H1 (cell line): ENCODE results near the gene TMEM185A. TPM values are rescaled to one million over a fixed set of nuclear protein-coding genes. Genes with fewer than 3 reads are reported as not detected.

Source experiments
- CTCF ChIA-PET: fragments of 300-600 bp; sonication (Branson Sonifier 250); formaldehyde crosslinking; loops from one replicate; lab custom pipeline; 2021; ENCODE audit not compliant: partially characterized antibody; lab: Charles Lee
- POLR2A ChIA-PET: fragments of 300-600 bp; sonication (Branson Sonifier 250); formaldehyde crosslinking; loops from one replicate; lab custom pipeline; 2021; ENCODE audit warnings: inconsistent platforms; ENCODE audit not compliant: partially characterized antibody; lab: Charles Lee
- DNase-seq, 2 experiments: peaks; one replicate each; pipeline versions ENCODE4 v3.0.0 to v3.0.0-alpha.2; 2010 to 2022; ENCODE audit warnings: low spot score in 2 of 2, low read depth in 1 of 2, mixed read lengths in 1 of 2
- FAIRE-seq: peaks from 2 replicates; lab custom pipeline; 2011; peaks lifted over from hg19 to GRCh38; lab: Jason Lieb, UNC
- H2AFZ ChIP-seq: 2 replicates; pipeline ENCODE4 v1.8.1; 2012; ENCODE audit warnings: low read length, inconsistent platforms
- H2AK5ac ChIP-seq: 2 replicates; pipeline ENCODE4 v1.6.1; 2013; ENCODE audit warnings: low read depth, low read length
- H2BK120ac ChIP-seq: replicated peaks from 2 replicates; pipeline ENCODE3; 2013; ENCODE audit warnings: low read depth, low read length, inconsistent platforms
- H2BK12ac ChIP-seq: 2 replicates; pipeline ENCODE4 v1.6.1; 2013; ENCODE audit warnings: low read depth, low read length
- H2BK15ac ChIP-seq: 2 replicates; pipeline ENCODE4 v1.6.1; 2013; ENCODE audit warnings: low read length
- H2BK20ac ChIP-seq: 2 replicates; pipeline ENCODE4 v1.6.1; 2013; ENCODE audit warnings: low read length
- H2BK5ac ChIP-seq: 2 replicates; pipeline ENCODE4 v1.6.1; 2013; ENCODE audit warnings: low read depth, low read length
- H3K14ac ChIP-seq: 2 replicates; pipeline ENCODE4 v1.6.1; 2013; ENCODE audit warnings: inconsistent platforms; ENCODE audit not compliant: insufficient read length
- H3K18ac ChIP-seq: 2 replicates; pipeline ENCODE4 v1.6.1; 2013; ENCODE audit warnings: low read length; ENCODE audit errors: extremely low read depth
- H3K23ac ChIP-seq: 2 replicates; pipeline ENCODE4 v1.6.1; 2013; ENCODE audit warnings: inconsistent platforms; ENCODE audit not compliant: insufficient read length
- H3K23me2 ChIP-seq: 2 replicates; pipeline ENCODE4 v1.6.1; 2013; ENCODE audit warnings: low read depth, low read length
- H3K27ac ChIP-seq: 2 replicates; pipeline ENCODE4 v1.6.1; 2011; ENCODE audit warnings: low read depth, low read length, inconsistent platforms
- H3K27me3 ChIP-seq, 4 experiments: replicated peaks in 1 of 4; 1 replicate in 1 of 4; 2 replicates in 3 of 4; pipeline versions ENCODE4 v1.6.1 to v1.8.1; 2011 to 2013; ENCODE audit warnings: low read length in 3 of 4, mild to moderate bottlenecking in 3 of 4, inconsistent platforms in 2 of 4, mixed read lengths in 2 of 4, moderate library complexity in 1 of 4; ENCODE audit not compliant: control insufficient read depth in 3 of 4, insufficient read depth in 3 of 4; ENCODE audit errors: extremely low read depth in 1 of 4
- H3K36me3 ChIP-seq, 4 experiments: 2 replicates each; pipeline versions ENCODE4 v1.6.1 to v1.8.1; 2011 to 2013; ENCODE audit warnings: mild to moderate bottlenecking in 4 of 4, low read length in 3 of 4, moderate library complexity in 2 of 4, control low read depth in 1 of 4, inconsistent platforms in 1 of 4; ENCODE audit not compliant: insufficient read depth in 4 of 4, control insufficient read depth in 2 of 4
- H3K4ac ChIP-seq: replicated peaks from 2 replicates; pipeline ENCODE3; 2013; ENCODE audit warnings: low read length, low read depth, mixed read lengths, inconsistent platforms; ENCODE audit not compliant: insufficient read length
- H3K4me1 ChIP-seq, 4 experiments: replicated peaks in 1 of 4; 1 replicate in 1 of 4; 2 replicates in 3 of 4; pipeline versions ENCODE4 v1.6.1 to v1.8.1; 2011 to 2013; ENCODE audit warnings: low read length in 3 of 4, inconsistent platforms in 2 of 4, mixed read lengths in 1 of 4; ENCODE audit not compliant: insufficient read depth in 4 of 4, control insufficient read depth in 3 of 4
- H3K4me2 ChIP-seq, 2 experiments: 2 replicates each; pipeline versions ENCODE4 v1.6.1 to v1.8.1; 2011 to 2013; ENCODE audit warnings: low read depth in 2 of 2, low read length in 2 of 2, control low read depth in 1 of 2, inconsistent platforms in 1 of 2, mild to moderate bottlenecking in 1 of 2; ENCODE audit not compliant: insufficient read depth in 1 of 2
- H3K4me3 ChIP-seq, 4 experiments: fragments of 200-600, 300-600 bp in 1 of 4; sonication (generic), shearing (Covaris generic), sonication (Bioruptor Twin) in 1 of 4; 2 replicates each; pipeline versions ENCODE4 v1.5.1 to v1.8.1; 2011 to 2016; ENCODE audit warnings: low read length in 4 of 4, low read depth in 3 of 4, control low read depth in 2 of 4, inconsistent platforms in 2 of 4, mild to moderate bottlenecking in 2 of 4, mixed read lengths in 1 of 4, moderate library complexity in 1 of 4; ENCODE audit not compliant: insufficient read depth in 2 of 4; ENCODE audit errors: extremely low read depth in 1 of 4
- H3K56ac ChIP-seq: replicated peaks from 2 replicates; pipeline ENCODE3; 2013; ENCODE audit warnings: low read depth, mild to moderate bottlenecking, mixed read lengths, low read length, inconsistent platforms; ENCODE audit not compliant: insufficient read length
- H3K79me1 ChIP-seq: 2 replicates; pipeline ENCODE4 v1.6.1; 2013; ENCODE audit warnings: low read depth, low read length, control low read depth
- H3K79me2 ChIP-seq, 2 experiments: 2 replicates each; pipeline versions ENCODE4 v1.6.1 to v1.8.1; 2012 to 2013; ENCODE audit warnings: low read length in 2 of 2, mild to moderate bottlenecking in 2 of 2, inconsistent platforms in 1 of 2; ENCODE audit not compliant: insufficient read depth in 2 of 2, control insufficient read depth in 1 of 2
- H3K9ac ChIP-seq, 4 experiments: replicated peaks in 1 of 4; 1 replicate in 1 of 4; 2 replicates in 3 of 4; pipeline versions ENCODE4 v1.6.1 to v1.8.1; 2011 to 2013; ENCODE audit warnings: low read depth in 3 of 4, low read length in 3 of 4, control low read depth in 2 of 4, mild to moderate bottlenecking in 2 of 4, moderate library complexity in 2 of 4, inconsistent platforms in 1 of 4; ENCODE audit errors: extremely low read depth in 1 of 4
- H3K9me3 ChIP-seq, 2 experiments: 2 replicates each; pipeline versions ENCODE4 v1.6.1 to v1.8.1; 2012 to 2013; ENCODE audit warnings: mild to moderate bottlenecking in 2 of 2, moderate library complexity in 2 of 2, control low read depth in 1 of 2, inconsistent platforms in 1 of 2, low read depth in 1 of 2, low read length in 1 of 2, mixed read lengths in 1 of 2; ENCODE audit not compliant: insufficient read depth in 2 of 2
- H4K20me1 ChIP-seq, 2 experiments: replicated peaks in 1 of 2; 2 replicates each; pipeline versions ENCODE3 to v1.8.1; 2011 to 2013; ENCODE audit warnings: inconsistent platforms in 2 of 2, low read length in 2 of 2, mild to moderate bottlenecking in 1 of 2; ENCODE audit not compliant: insufficient read depth in 2 of 2, control insufficient read depth in 1 of 2
- H4K5ac ChIP-seq: 2 replicates; pipeline ENCODE4 v1.6.1; 2013; ENCODE audit warnings: low read length, low read depth, mixed read lengths, inconsistent platforms; ENCODE audit not compliant: insufficient read length
- H4K8ac ChIP-seq: 2 replicates; pipeline ENCODE4 v1.8.0; 2013; ENCODE audit warnings: mild to moderate bottlenecking, moderate library complexity, low read length, inconsistent platforms; ENCODE audit not compliant: insufficient read depth; ENCODE audit errors: extremely low read depth
- H4K91ac ChIP-seq: replicated peaks from 2 replicates; pipeline ENCODE3; 2013; ENCODE audit warnings: low read length, mixed read lengths, inconsistent platforms; ENCODE audit not compliant: insufficient read length
- BACH1 ChIP-seq: IDR thresholded peaks from 2 replicates; pipeline ENCODE4 v1.6.1; 2012; ENCODE audit warnings: low read length, improper control_type of control experiment
- CBX5 ChIP-seq: fragments of 300-800, 300-1000 bp; sonication (generic); IDR thresholded peaks from 2 replicates; pipeline ENCODE4 v1.7.1; 2016; ENCODE audit warnings: antibody characterized with exemption, low read length, low read depth
- EP300 ChIP-seq, 2 experiments: IDR thresholded peaks; 1 replicate in 1 of 2; 2 replicates in 1 of 2; pipeline ENCODE4 v1.6.1; 2011 to 2012; ENCODE audit warnings: low read depth in 2 of 2, low read length in 2 of 2, mild to moderate bottlenecking in 2 of 2, borderline replicate concordance in 1 of 2, inconsistent platforms in 1 of 2, moderate library complexity in 1 of 2
- JUND ChIP-seq: IDR thresholded peaks from 2 replicates; pipeline ENCODE4 v1.6.1; 2011; ENCODE audit warnings: mild to moderate bottlenecking, improper control_type of control experiment, low read length
- WGBS, 2 experiments: shearing (Covaris generic) in 1 of 2; methylation state at CpG; one replicate each; pipeline versions ENCODE4 v1.1.6 to v1.1.7; 2013 to 2015; ENCODE audit warnings: low lambda C conversion rate in 2 of 2, mixed read lengths in 2 of 2, inconsistent platforms in 1 of 2, low coverage in 1 of 2, missing lambda C conversion rate in 1 of 2; ENCODE audit not compliant: insufficient replicate concordance in 2 of 2, insufficient coverage in 1 of 2, insufficient read length in 1 of 2; ENCODE audit errors: extremely low coverage in 1 of 2, missing lambda C conversion rate in 1 of 2; 5-methylcytosine and 5-hydroxymethylcytosine counted together
- polyA plus RNA-seq, 7 experiments: library from polyadenylated mRNA; depleted of rRNA in 3 of 7; stranded (reverse) in 5 of 7; unstranded in 2 of 7; fragments of >200 nt in 5 of 7; fragments of 200-250 nt in 2 of 7; gene quantifications; 1 replicate in 5 of 7; 2 replicates in 1 of 7; 4 replicates in 1 of 7; pipeline versions ENCODE4 v1.2.1 to v1.2.3, GENCODE V29; 2011 to 2013; ENCODE audit warnings: missing spikeins in 2 of 7, mixed read lengths in 2 of 7
- total RNA-seq: library from RNA; stranded (reverse); fragmentation: NEBNext Ultra II Directional; extraction: Animal tissue kit (Norgen Biotek cat#: 25700); gene quantifications from 2 replicates; pipeline ENCODE4 v1.2.1, GENCODE V29; 2021

The TMEM185A gene
- total and polyA plus RNA-seq, 2 of the 8 experiments (the other 6 are each of a cell fraction or from before 2014, with no cell fraction given): 15.0 to 26.5 TPM

DNA sequence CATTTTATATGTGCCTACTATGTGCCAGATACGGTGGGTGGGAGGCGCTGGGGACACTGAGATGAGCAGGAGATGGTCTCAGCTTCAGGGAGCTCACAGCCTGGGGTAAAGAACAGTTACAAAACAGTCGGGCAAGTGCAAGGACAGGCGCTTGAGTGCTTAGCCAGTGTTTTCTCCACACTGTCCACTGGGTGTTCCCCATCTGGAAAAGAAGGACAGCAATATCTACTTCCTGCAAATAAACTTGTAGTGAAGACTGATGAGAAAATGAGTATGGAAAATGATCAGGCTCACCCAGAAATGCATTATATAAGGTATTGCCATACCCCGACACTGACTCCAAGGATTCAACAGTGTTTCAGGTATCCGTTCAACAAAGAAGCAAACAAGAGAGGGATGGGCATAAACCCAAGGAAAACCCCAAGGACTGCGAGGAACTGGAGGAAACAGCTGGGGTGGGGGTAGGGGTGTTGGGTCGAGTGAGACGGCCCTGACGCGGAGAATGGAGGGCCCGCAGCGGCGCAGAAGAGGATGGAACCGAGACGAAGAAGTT is 835 bp downstream of the TMEM185A start:
- Histone ChIP-seq H3K79me2 (peaks cover 0 to 27% of the 10 kb centered on the region in 2 experiments; a peak in 2 of 4 replicates), H3K9me3 (no peaks in the 10 kb centered on the region), H3K27ac (no peak overlapping the region), H2BK15ac (no peak overlapping the region), H2BK12ac (no peak overlapping the region), H2AFZ (no peak overlapping the region), H4K8ac (no peak overlapping the region), H3K4me3 (peak overlapping the region; percentile 55 to 84 (median 68)), H2AK5ac (no peak overlapping the region), H2BK20ac (no peak overlapping the region), H3K23me2 (peaks cover 4% of the 10 kb centered on the region; the same call in 1 of the 2 replicates), H3K36me3 (no peaks in the 10 kb centered on the region), H3K79me1 (no peaks in the 10 kb centered on the region), H4K5ac (no peak overlapping the region), H3K56ac (no peak overlapping the region), H3K9ac (peak overlapping the region in 3 of 4 experiments; percentile 25 to 63 (median 47); a peak in 5 of 7 replicates), H3K18ac (no peak overlapping the region), H3K14ac (no peak overlapping the region), H4K20me1 (peaks cover 2 to 3% of the 10 kb centered on the region in 2 experiments), H2BK5ac (no peak overlapping the region), H3K4ac (no peak overlapping the region), H3K4me1 (peaks cover 0 to 11% (median 2%) of the 10 kb centered on the region in 4 experiments; a peak in 3 of 7 replicates), H3K4me2 (peak overlapping the region; percentile 73 to 75), H3K23ac (no peak overlapping the region), H4K91ac (no peak overlapping the region), H2BK120ac (no peak overlapping the region), H3K27me3 (peaks cover 3 to 19% (median 8%) of the 10 kb centered on the region in 4 experiments; a peak in 5 of 7 replicates)
- ChIA-PET CTCF (no interaction called here), POLR2A (no interaction called here)
- WGBS, 2 experiments: 25% methylated on average over 6 of the region's 16 CpGs; no CpG with 5 or more reads in 1 of the 2 experiments
- FAIRE-seq (no peak), DNase-seq (no peak)
- no peak for TF ChIP-seq EP300 (IDR thresholded peaks at IDR 0.05; ENCODE audit: borderline replicate concordance in 1 of 2, low read depth in 2 of 2, low read length in 2 of 2)
- no peak for TF ChIP-seq CBX5
- no peak for TF ChIP-seq JUND
- TF ChIP-seq BACH1: no peak
